COR-L47 (cell line): ENCODE data around the gene EVA1C.

ENCODE experiments used
- DNase-seq: peaks from one replicate; lab custom pipeline; 2025; lab: John Stamatoyannopoulos, UW

Gene EVA1C

GRCh38 chr21:32562426-32562825 lies 149.9 kb downstream of the EVA1C start:
- no peak for DNase-seq

GRCh38 chr21:32562915-32563314 lies 150.4 kb downstream of the EVA1C start:
- no peak for DNase-seq
